Muscle layer of duodenum (tissue), 2 donors: ENCODE data around the gene SNU13.
"Not testable (repeated sequence)": the region's sequence is repeated elsewhere in the genome, so short reads cannot be mapped to it uniquely, and the experiment has no call there.

Experiments used
- H3K27ac ChIP-seq: one replicate; pipeline ENCODE4 v1.7.0; 2013; ENCODE audit warnings: mild to moderate bottlenecking, low read length
- H3K27me3 ChIP-seq: one replicate; pipeline ENCODE4 v1.7.0; 2013; ENCODE audit warnings: low read depth, mild to moderate bottlenecking, control low read depth, low read length
- H3K36me3 ChIP-seq, 2 donors: one replicate each; pipeline ENCODE4 v1.7.0; 2013; ENCODE audit warnings: low read length in 2 of 2, control low read depth in 1 of 2, mild to moderate bottlenecking in 1 of 2; ENCODE audit not compliant: insufficient read depth in 2 of 2, control insufficient read depth in 1 of 2
- H3K4me1 ChIP-seq, 2 donors: one replicate each; pipeline ENCODE4 v1.7.0; 2013; ENCODE audit warnings: low read length in 2 of 2, mild to moderate bottlenecking in 2 of 2, control low read depth in 1 of 2, moderate library complexity in 1 of 2; ENCODE audit not compliant: insufficient read depth in 2 of 2, control insufficient read depth in 1 of 2
- H3K4me3 ChIP-seq, 2 donors: one replicate each; pipeline ENCODE4 v1.7.0; 2013; ENCODE audit warnings: low read length in 2 of 2, low read depth in 1 of 2, mild to moderate bottlenecking in 1 of 2
- H3K9me3 ChIP-seq, 2 donors: one replicate each; pipeline ENCODE4 v1.7.0; 2013; ENCODE audit warnings: low read length in 2 of 2, control low read depth in 1 of 2, mild to moderate bottlenecking in 1 of 2; ENCODE audit not compliant: control insufficient read depth in 1 of 2
- donor health status: healthy.

The SNU13 gene

GRCh38 chr22:41697126-41697775, 8.6 kb upstream of the SNU13 start:
- H3K36me3 ChIP-seq, result peaks cover 0 to 11% of the 10 kb centered on the region in 2 donors
- H3K4me3 ChIP-seq, result peak overlapping the region; percentile 45 to 50
- no peak overlapping the region for H3K27ac ChIP-seq
- peaks cover 3 to 15% of the 10 kb centered on the region in 2 donors for H3K4me1 ChIP-seq
- no peaks in the 10 kb centered on the region for H3K27me3 ChIP-seq
- no peaks in the 10 kb centered on the region for H3K9me3 ChIP-seq

GRCh38 chr22:41696703-41697102, 8.0 kb upstream of the SNU13 start:
- peaks cover 3 to 15% of the 10 kb centered on the region in 2 donors for H3K4me1 ChIP-seq
- H3K4me3 ChIP-seq, result no peak overlapping the region
- peaks cover 0 to 11% of the 10 kb centered on the region in 2 donors for H3K36me3 ChIP-seq
- no peak overlapping the region for H3K27ac ChIP-seq
- no peaks in the 10 kb centered on the region for H3K9me3 ChIP-seq
- H3K27me3 ChIP-seq, result no peaks in the 10 kb centered on the region

- Histone ChIP-seq H3K9me3 (no peaks in the 10 kb centered on the region), H3K36me3 (peaks cover 0 to 11% of the 10 kb centered on the region in 2 donors), H3K27me3 (no peaks in the 10 kb centered on the region), H3K4me3 (no peak overlapping the region), H3K27ac (no peak overlapping the region), H3K4me1 (peaks cover 3 to 15% of the 10 kb centered on the region in 2 donors)
These were observed 6.5 kb upstream of the SNU13 start for GRCh38 chr22:41695211-41695610.

- Histone ChIP-seq H3K4me1 (peaks cover 6 to 9% of the 10 kb centered on the region in 2 donors), H3K27ac (no peak overlapping the region), H3K27me3 (no peaks in the 10 kb centered on the region), H3K36me3 (peaks cover 0 to 11% of the 10 kb centered on the region in 2 donors), H3K4me3 (no peak overlapping the region), H3K9me3 (no peaks in the 10 kb centered on the region)
These were observed 1.8 kb upstream of the SNU13 start for GRCh38 chr22:41690476-41690875.

- peak overlapping the region; percentile 67 to 76 for H3K4me3 ChIP-seq
- H3K9me3 ChIP-seq, result no peaks in the 10 kb centered on the region
- no peaks in the 10 kb centered on the region for H3K27me3 ChIP-seq
- peak overlapping the region; percentile 90 for H3K27ac ChIP-seq
- H3K36me3 ChIP-seq, result no peaks in the 10 kb centered on the region
- peaks cover 6 to 9% of the 10 kb centered on the region in 2 donors for H3K4me1 ChIP-seq
These were observed 734 bp downstream of the SNU13 start for GRCh38 chr22:41687901-41688364.

- H3K4me1 ChIP-seq, H3K9me3 ChIP-seq, H3K27ac ChIP-seq, H3K4me3 ChIP-seq, H3K27me3 ChIP-seq, H3K36me3 ChIP-seq: not testable (repeated sequence)
These were observed 1.8 kb downstream of the SNU13 start for GRCh38 chr22:41686890-41687289.

- Histone ChIP-seq H3K27ac (no peak overlapping the region), H3K27me3 (no peaks in the 10 kb centered on the region), H3K4me1 (peaks cover 6 to 11% of the 10 kb centered on the region in 2 donors), H3K4me3 (no peak overlapping the region), H3K9me3 (no peaks in the 10 kb centered on the region), H3K36me3 (peaks cover 6 to 22% of the 10 kb centered on the region in 2 donors)
These were observed 4.5 kb downstream of the SNU13 start for GRCh38 chr22:41684194-41684593.

- Histone ChIP-seq H3K27me3 (no peaks in the 10 kb centered on the region), H3K36me3 (peaks cover 8 to 25% of the 10 kb centered on the region in 2 donors), H3K4me1 (peaks cover 6 to 11% of the 10 kb centered on the region in 2 donors), H3K4me3 (no peak overlapping the region), H3K9me3 (no peaks in the 10 kb centered on the region), H3K27ac (no peak overlapping the region)
These were observed 5.1 kb downstream of the SNU13 start for GRCh38 chr22:41683616-41684015.

- H3K4me3 ChIP-seq, result no peak overlapping the region
- no peaks in the 10 kb centered on the region for H3K27me3 ChIP-seq
- H3K36me3 ChIP-seq, result peaks cover 14 to 30% of the 10 kb centered on the region in 2 donors
- peaks cover 6 to 11% of the 10 kb centered on the region in 2 donors for H3K4me1 ChIP-seq
- no peaks in the 10 kb centered on the region for H3K9me3 ChIP-seq
- no peak overlapping the region for H3K27ac ChIP-seq
These were observed 5.6 kb downstream of the SNU13 start for GRCh38 chr22:41683052-41683451.

- Histone ChIP-seq H3K27me3 (no peaks in the 10 kb centered on the region), H3K4me1 (peaks cover 0 to 3% of the 10 kb centered on the region in 2 donors), H3K4me3 (peak overlapping the region; percentile 71 to 75), H3K36me3 (peaks cover 14 to 31% of the 10 kb centered on the region in 2 donors), H3K27ac (peak overlapping the region; percentile 71), H3K9me3 (no peaks in the 10 kb centered on the region)
These were observed 6.4 kb downstream of the SNU13 start for GRCh38 chr22:41682033-41682807.

- peaks cover 0 to 3% of the 10 kb centered on the region in 2 donors for H3K4me1 ChIP-seq
- no peaks in the 10 kb centered on the region for H3K9me3 ChIP-seq
- H3K27me3 ChIP-seq, result no peaks in the 10 kb centered on the region
- H3K27ac ChIP-seq, result peak overlapping the region; percentile 71
- H3K36me3 ChIP-seq, result peaks cover 14 to 31% of the 10 kb centered on the region in 2 donors
- peak overlapping the region; percentile 71 to 75 for H3K4me3 ChIP-seq
These were observed 7.1 kb downstream of the SNU13 start for GRCh38 chr22:41681616-41682015.
